Measurements from ENCODE around the gene EXOC3L1. TPM values are rescaled to one million over a fixed set of nuclear protein-coding genes. Genes with fewer than 3 reads are reported as not detected.

The EXOC3L1 gene
- polyA plus RNA-seq, 2 donors, result 1.2 to 1.5 TPM

DNA sequence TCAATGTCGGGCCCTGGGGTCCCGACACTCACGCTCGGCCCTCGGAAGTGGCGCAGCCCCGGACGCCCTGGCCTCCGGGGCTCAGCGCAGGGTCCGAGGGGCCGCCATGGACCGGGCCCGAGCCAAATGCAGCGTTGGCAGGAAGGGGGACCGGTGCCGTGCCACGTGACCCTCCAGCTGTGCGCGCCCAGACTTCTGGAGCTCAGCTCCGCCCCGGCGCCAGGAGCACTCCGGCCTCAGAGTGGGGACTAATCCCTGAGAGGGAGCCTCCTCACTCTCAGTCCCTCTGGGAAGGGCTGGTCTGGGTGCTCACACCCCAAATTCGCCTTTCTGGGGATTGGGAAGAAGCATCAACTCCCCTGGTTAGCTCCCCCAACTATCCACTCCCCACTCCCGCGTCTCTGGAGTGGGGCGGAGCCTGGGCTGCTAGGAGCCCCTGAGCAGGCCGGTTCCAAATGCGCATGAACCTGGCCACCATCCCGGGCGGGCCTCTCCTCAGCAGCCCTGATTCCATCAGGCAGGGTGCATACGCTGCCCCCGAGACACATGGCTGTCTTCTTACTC, 39.0 kb downstream of the EXOC3L1 start, which contains the start of gene B3GNT9:
TSS of gene B3GNT9 (minus strand) at position 166 of the 564 bp plus-strand sequence. CDS start 513 bp downstream, outside the sequence.
- 1% methylated on average over 34 of the region's 34 CpGs for WGBS, 2 donors
- H3K36me3 ChIP-seq (ENCODE audit: control insufficient read depth in 2 of 2, insufficient read depth in 2 of 2, low read length in 1 of 2), result peaks cover under 1 to 25% of the 10 kb centered on the region in 2 donors
- peak within 1 kb of the TSS; percentile 55 to 64 for H3K4me3 ChIP-seq (ENCODE audit: low read depth in 1 of 2, low read length in 2 of 2)
- H3K9me3 ChIP-seq (ENCODE audit: control insufficient read depth in 2 of 2, insufficient read depth in 1 of 2, low read depth in 1 of 2, low read length in 1 of 2), result no peaks in the 10 kb centered on the region
- peak within 1 kb of the TSS; percentile 67 to 76 for H3K27ac ChIP-seq (ENCODE audit: low read depth in 2 of 2, low read length in 1 of 2)
- peaks cover 0 to 20% of the 10 kb centered on the region in 2 donors for H3K4me1 ChIP-seq (ENCODE audit: control insufficient read depth in 2 of 2, insufficient read depth in 2 of 2, low read length in 1 of 2)
- no peaks in the 10 kb centered on the region for H3K27me3 ChIP-seq (ENCODE audit: control insufficient read depth in 1 of 2, insufficient read depth in 2 of 2, low read length in 2 of 2)

DNA sequence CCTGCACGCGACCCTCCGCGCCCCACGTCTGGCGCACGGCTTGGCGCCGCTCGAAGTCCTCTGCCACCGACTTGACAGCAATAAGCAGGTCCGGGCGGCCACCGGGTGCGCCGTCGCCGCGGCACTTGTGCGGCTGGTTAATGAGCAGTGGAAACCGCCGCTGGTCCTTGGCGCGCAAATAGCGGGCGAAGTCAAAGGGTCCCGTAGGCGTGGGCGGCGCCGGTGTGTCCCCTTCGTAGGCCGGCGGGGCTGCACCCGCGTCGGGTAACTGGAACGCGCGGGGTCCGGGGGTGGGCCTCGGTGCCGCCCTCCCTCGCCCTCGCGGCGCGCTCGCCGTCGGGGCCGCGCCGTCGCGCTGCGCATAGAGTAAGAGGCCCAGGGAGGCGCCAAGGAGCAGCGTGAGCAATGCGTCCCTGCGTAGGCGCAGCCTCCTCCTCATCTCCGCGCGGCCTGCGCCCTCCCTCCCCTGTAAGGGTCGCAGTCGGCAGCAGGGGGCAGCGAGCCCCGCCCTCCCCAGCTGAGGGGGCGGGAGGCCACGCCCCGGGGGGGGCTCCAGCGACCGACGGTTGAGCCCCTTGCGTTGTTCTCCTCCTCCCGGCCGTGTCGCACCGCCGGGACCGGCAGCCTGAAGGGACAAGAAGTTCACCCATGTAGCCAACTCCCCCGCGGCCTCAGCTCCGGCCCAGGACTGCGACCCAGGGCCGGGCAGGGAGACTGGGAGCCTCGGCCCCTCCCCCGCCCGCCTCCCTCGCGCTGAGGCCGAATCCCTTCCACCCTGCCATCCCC, 39.7 kb downstream of the EXOC3L1 start:
- WGBS, 2 donors, result 9 to 12% methylated on average over 58 to 94 of the region's 94 CpGs
- H3K36me3 ChIP-seq (ENCODE audit: control insufficient read depth in 2 of 2, insufficient read depth in 2 of 2, low read length in 1 of 2), result peaks cover 3 to 30% of the 10 kb centered on the region in 2 donors
- H3K27me3 ChIP-seq (ENCODE audit: control insufficient read depth in 1 of 2, insufficient read depth in 2 of 2, low read length in 2 of 2), result no peaks in the 10 kb centered on the region
- peak overlapping the region; percentile 55 to 64 for H3K4me3 ChIP-seq (ENCODE audit: low read depth in 1 of 2, low read length in 2 of 2)
- H3K4me1 ChIP-seq (ENCODE audit: control insufficient read depth in 2 of 2, insufficient read depth in 2 of 2, low read length in 1 of 2), result peaks cover 0 to 16% of the 10 kb centered on the region in 2 donors
- no peaks in the 10 kb centered on the region for H3K9me3 ChIP-seq (ENCODE audit: control insufficient read depth in 2 of 2, insufficient read depth in 1 of 2, low read depth in 1 of 2, low read length in 1 of 2)
- peak overlapping the region; percentile 67 to 76 for H3K27ac ChIP-seq (ENCODE audit: low read depth in 2 of 2, low read length in 1 of 2)

DNA sequence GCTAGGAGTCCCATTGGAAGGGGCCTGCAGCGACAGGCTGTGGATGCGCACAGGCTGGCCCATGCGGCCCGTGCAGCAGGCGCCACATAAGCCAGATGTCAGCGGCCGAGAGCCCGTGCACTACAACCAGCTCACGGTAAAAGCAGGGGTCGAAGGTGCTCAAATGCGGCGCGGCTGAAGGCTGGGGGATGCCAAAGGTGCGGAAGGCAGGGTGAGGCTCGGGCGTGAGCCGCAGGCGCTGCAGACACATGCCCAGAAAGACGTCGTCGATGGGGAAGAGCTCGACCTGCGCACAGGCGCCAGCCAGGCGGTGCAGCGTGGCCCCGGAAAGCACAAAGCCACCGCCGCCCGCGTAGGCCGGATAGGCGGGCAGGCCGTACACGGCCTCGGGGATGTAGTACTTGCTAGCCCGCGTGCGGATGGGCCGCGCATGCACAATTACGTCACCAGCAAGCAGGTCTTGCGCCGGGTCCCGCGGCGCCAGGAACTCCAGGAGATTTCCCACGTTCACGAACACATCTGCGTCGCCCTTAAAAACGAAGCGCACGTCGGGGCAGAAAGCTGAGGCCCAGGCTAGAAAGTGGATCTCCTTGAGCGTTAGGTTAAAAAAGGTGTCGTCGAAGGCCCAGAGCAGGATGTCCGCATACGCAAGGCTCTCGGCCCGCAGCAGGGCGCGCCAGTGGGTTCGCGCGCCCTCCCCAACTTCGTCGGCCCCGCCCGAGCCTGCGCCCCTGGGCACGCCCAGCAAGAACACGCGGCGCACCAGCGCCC, 40.5 kb downstream of the EXOC3L1 start:
- 73 to 74% methylated on average over 77 of the region's 77 CpGs for WGBS, 2 donors
- Histone ChIP-seq H3K36me3 (ENCODE audit: control insufficient read depth in 2 of 2, insufficient read depth in 2 of 2, low read length in 1 of 2) (peaks cover 3 to 37% of the 10 kb centered on the region in 2 donors), H3K4me1 (ENCODE audit: control insufficient read depth in 2 of 2, insufficient read depth in 2 of 2, low read length in 1 of 2) (peaks cover 0 to 12% of the 10 kb centered on the region in 2 donors), H3K27ac (ENCODE audit: low read depth in 2 of 2, low read length in 1 of 2) (no peak overlapping the region), H3K27me3 (ENCODE audit: control insufficient read depth in 1 of 2, insufficient read depth in 2 of 2, low read length in 2 of 2) (no peaks in the 10 kb centered on the region), H3K4me3 (ENCODE audit: low read depth in 1 of 2, low read length in 2 of 2) (no peak overlapping the region), H3K9me3 (ENCODE audit: control insufficient read depth in 2 of 2, insufficient read depth in 1 of 2, low read depth in 1 of 2, low read length in 1 of 2) (no peaks in the 10 kb centered on the region)

DNA sequence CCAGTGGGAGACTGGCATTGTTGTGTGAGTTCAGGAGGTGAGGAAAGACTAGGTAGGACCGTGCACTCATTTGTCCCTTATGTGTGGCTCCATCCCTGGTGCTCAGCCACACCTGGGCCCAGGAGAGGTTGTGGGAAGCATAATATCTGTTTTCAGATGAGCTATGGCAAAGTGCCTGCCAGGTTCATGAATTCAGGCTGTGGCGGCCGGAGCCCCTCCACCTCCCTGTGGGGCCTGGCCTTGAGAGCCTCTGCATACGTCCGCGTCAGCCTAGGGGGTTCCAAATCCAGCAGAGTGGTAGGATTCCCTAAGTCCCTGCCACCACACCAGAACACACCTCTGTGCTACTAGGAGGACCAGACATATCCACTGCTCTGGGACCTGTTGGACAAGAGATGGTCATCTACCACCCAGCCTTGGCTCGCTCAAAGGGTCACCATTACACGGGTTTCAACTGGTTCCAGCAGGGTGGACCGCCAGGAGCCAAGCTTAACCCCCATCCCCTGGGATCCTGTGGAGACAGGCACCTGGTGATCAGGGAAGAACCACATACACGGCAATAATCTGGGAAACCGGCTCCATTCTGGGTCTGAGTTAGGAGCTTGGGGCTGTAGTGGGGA, 41.2 kb downstream of the EXOC3L1 start:
- H3K36me3 ChIP-seq (ENCODE audit: control insufficient read depth in 2 of 2, insufficient read depth in 2 of 2, low read length in 1 of 2), result peaks cover 3 to 41% of the 10 kb centered on the region in 2 donors
- H3K9me3 ChIP-seq (ENCODE audit: control insufficient read depth in 2 of 2, insufficient read depth in 1 of 2, low read depth in 1 of 2, low read length in 1 of 2), result no peaks in the 10 kb centered on the region
- H3K4me1 ChIP-seq (ENCODE audit: control insufficient read depth in 2 of 2, insufficient read depth in 2 of 2, low read length in 1 of 2), result peaks cover 0 to 12% of the 10 kb centered on the region in 2 donors
- no peak overlapping the region for H3K27ac ChIP-seq (ENCODE audit: low read depth in 2 of 2, low read length in 1 of 2)
- no peaks in the 10 kb centered on the region for H3K27me3 ChIP-seq (ENCODE audit: control insufficient read depth in 1 of 2, insufficient read depth in 2 of 2, low read length in 2 of 2)
- no peak overlapping the region for H3K4me3 ChIP-seq (ENCODE audit: low read depth in 1 of 2, low read length in 2 of 2)
- WGBS, 2 donors, result 85 to 92% methylated on average over 11 of the region's 11 CpGs

DNA sequence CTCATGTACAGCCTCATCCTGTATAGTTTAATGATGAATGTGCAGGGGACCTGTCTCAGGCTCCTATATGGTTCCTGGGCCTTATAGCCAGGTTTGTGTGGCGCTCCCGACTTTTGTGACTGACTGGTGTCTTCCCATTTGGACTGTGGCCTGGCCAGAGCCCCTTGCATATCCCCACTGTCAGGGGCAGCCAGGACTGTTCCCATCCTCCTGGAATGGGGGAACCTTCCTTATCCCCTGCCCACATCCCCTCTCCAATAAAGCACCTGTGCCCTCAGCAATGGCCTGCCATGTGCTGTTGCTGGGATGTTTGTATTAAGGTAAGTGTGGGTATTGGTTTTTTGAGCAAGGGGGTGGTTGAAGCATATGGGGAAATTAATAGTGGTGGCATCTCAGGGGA, 41.7 kb downstream of the EXOC3L1 start:
- Histone ChIP-seq H3K36me3 (ENCODE audit: control insufficient read depth in 2 of 2, insufficient read depth in 2 of 2, low read length in 1 of 2) (peaks cover 3 to 45% of the 10 kb centered on the region in 2 donors), H3K4me3 (ENCODE audit: low read depth in 1 of 2, low read length in 2 of 2) (no peak overlapping the region), H3K4me1 (ENCODE audit: control insufficient read depth in 2 of 2, insufficient read depth in 2 of 2, low read length in 1 of 2) (peaks cover 0 to 12% of the 10 kb centered on the region in 2 donors), H3K27me3 (ENCODE audit: control insufficient read depth in 1 of 2, insufficient read depth in 2 of 2, low read length in 2 of 2) (no peaks in the 10 kb centered on the region), H3K9me3 (ENCODE audit: control insufficient read depth in 2 of 2, insufficient read depth in 1 of 2, low read depth in 1 of 2, low read length in 1 of 2) (no peaks in the 10 kb centered on the region), H3K27ac (ENCODE audit: low read depth in 2 of 2, low read length in 1 of 2) (no peak overlapping the region)
- WGBS, 2 donors, result 85 to 88% methylated on average over 2 of the region's 2 CpGs

DNA sequence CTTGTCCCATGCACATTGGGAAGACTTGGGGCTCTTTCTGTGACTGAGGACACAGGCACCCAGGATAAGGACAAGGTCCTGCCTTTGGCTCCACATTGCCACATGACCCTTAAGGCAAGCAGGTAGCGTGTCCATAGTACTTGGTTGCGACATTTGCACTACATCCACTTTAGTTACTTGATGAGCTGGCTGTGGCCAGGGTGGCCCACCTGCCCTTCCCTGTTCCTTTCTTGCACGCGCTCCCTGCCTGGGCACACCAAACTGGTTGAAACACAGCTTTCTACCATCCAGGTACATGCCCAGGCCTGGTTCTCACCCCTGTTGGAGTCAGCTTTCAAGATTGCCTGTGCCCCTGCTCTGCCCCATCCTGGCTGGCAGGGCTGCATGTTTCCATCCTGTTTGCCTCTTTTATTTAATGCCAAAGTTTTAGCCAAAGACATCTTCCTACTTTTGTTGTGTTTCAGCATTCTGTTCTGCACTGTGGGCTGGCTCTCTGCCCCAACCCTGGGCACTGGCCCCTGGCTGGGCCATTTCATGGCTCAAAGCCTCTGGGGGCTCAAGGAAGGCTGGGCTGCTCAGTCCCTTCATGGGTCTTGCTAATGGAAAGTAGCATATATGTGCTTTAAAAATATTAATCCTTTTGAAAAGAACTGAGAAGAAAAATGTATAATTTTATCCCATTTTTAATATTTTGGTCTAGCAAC, 42.3 kb downstream of the EXOC3L1 start:
- Histone ChIP-seq H3K27ac (ENCODE audit: low read depth in 2 of 2, low read length in 1 of 2) (peak overlapping the region in 1 of 2 donors; percentile 23), H3K27me3 (ENCODE audit: control insufficient read depth in 1 of 2, insufficient read depth in 2 of 2, low read length in 2 of 2) (no peaks in the 10 kb centered on the region), H3K9me3 (ENCODE audit: control insufficient read depth in 2 of 2, insufficient read depth in 1 of 2, low read depth in 1 of 2, low read length in 1 of 2) (no peaks in the 10 kb centered on the region), H3K4me3 (ENCODE audit: low read depth in 1 of 2, low read length in 2 of 2) (no peak overlapping the region), H3K4me1 (ENCODE audit: control insufficient read depth in 2 of 2, insufficient read depth in 2 of 2, low read length in 1 of 2) (peaks cover 0 to 12% of the 10 kb centered on the region in 2 donors), H3K36me3 (ENCODE audit: control insufficient read depth in 2 of 2, insufficient read depth in 2 of 2, low read length in 1 of 2) (peaks cover 3 to 50% of the 10 kb centered on the region in 2 donors)
- WGBS, 2 donors, result 58 to 62% methylated on average over 4 of the region's 4 CpGs

DNA sequence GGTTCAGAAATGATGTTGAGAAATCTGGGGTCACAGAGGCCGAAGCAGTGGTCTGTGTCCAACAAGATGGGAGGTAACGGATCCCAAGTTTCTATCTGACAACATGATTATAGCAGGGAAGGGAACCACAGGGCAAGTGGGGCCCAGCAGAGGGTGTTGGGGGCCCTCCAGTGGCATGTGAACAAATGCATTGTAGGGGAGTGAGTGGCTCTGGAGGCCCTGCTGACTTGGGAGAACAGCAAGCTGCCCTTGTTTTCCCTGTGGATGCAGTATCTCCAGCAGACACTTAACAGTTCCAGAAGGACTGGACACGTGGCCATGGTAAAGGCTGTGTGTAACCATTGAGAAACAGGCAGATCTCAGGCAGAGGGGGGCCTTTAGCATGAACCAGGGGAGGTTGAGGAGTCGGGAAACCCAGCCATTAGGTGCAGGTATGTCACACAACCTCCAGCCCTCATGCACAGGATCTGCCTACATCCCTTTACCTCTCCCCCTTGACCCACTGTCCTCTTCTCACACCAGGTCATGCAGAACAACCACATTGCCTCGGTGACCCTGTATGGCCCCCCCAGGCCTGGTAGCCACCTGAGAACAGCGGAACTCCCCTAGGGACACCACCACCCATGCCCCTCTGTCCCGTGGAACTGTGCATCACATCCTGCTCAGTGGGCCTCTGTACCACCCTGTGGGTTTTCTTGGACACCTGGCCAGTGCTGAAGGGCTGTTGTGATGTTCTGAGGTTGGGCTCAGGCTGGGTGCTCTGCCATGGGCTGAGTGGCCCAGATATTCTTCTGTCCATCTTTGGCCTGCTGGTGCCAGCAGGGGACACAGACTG, 43.2 kb downstream of the EXOC3L1 start:
- H3K27me3 ChIP-seq (ENCODE audit: control insufficient read depth in 1 of 2, insufficient read depth in 2 of 2, low read length in 2 of 2), result no peaks in the 10 kb centered on the region
- no peaks in the 10 kb centered on the region for H3K9me3 ChIP-seq (ENCODE audit: control insufficient read depth in 2 of 2, insufficient read depth in 1 of 2, low read depth in 1 of 2, low read length in 1 of 2)
- 86 to 89% methylated on average over 7 of the region's 7 CpGs for WGBS, 2 donors
- no peak overlapping the region for H3K4me3 ChIP-seq (ENCODE audit: low read depth in 1 of 2, low read length in 2 of 2)
- peak overlapping the region in 1 of 2 donors; percentile 23 for H3K27ac ChIP-seq (ENCODE audit: low read depth in 2 of 2, low read length in 1 of 2)
- H3K4me1 ChIP-seq (ENCODE audit: control insufficient read depth in 2 of 2, insufficient read depth in 2 of 2, low read length in 1 of 2), result peaks cover 0 to 12% of the 10 kb centered on the region in 2 donors
- H3K36me3 ChIP-seq (ENCODE audit: control insufficient read depth in 2 of 2, insufficient read depth in 2 of 2, low read length in 1 of 2), result peaks cover 7 to 58% of the 10 kb centered on the region in 2 donors

DNA sequence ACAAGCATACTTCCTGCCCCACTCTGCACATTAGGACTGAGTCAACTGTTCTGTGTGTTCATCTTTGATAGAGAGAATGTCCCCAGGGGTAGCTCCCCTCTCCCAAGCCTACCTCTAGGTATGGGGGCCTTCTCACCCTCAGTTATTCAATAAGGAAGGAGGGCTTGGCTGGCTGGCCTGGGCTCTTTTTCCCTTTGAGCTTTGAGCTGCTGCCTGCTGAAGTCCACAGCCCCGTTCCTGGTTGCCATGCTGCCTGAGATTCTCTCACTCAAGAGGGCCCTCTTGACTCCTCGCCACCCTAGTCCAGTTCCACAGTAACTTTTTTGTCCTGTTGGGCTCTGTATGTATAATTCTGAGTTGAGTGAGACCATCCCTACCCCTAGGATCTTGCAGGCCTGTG, 44.2 kb downstream of the EXOC3L1 start:
- no peaks in the 10 kb centered on the region for H3K27me3 ChIP-seq (ENCODE audit: control insufficient read depth in 1 of 2, insufficient read depth in 2 of 2, low read length in 2 of 2)
- 91 to 98% methylated on average over 2 of the region's 2 CpGs for WGBS, 2 donors
- H3K27ac ChIP-seq (ENCODE audit: low read depth in 2 of 2, low read length in 1 of 2), result no peak overlapping the region
- no peaks in the 10 kb centered on the region for H3K9me3 ChIP-seq (ENCODE audit: control insufficient read depth in 2 of 2, insufficient read depth in 1 of 2, low read depth in 1 of 2, low read length in 1 of 2)
- H3K4me1 ChIP-seq (ENCODE audit: control insufficient read depth in 2 of 2, insufficient read depth in 2 of 2, low read length in 1 of 2), result peaks cover 0 to 10% of the 10 kb centered on the region in 2 donors
- H3K4me3 ChIP-seq (ENCODE audit: low read depth in 1 of 2, low read length in 2 of 2), result no peak overlapping the region
- peaks cover 13 to 66% of the 10 kb centered on the region in 2 donors for H3K36me3 ChIP-seq (ENCODE audit: control insufficient read depth in 2 of 2, insufficient read depth in 2 of 2, low read length in 1 of 2)

Measured in esophagus (tissue), 2 donors.